ENCODE measurements around the gene CAPSL. TPM values are rescaled to one million over a fixed set of nuclear protein-coding genes. Genes with fewer than 3 reads are reported as not detected.

The CAPSL gene
- total and polyA plus RNA-seq, 11 donors = not detected

DNA sequence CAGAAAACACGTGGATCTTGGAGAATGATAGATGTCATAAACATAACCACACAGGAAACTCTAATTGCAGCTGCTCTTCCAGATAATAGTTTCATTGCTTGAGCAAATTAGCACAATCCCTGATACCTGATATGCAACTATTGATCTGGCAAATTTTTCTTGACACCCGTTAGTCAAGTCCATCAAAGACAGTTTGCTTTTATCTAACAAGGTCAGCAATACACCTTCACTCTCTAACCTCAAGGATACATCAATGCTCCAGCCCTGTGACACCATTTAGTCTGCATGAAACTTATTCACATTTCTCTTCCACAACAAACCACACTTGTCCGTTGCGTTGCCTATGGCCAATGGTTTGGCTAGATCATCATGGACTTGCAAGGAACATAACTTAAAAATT lies 36.1 kb upstream of the CAPSL start:
- DNase-seq = no peak
- Histone ChIP-seq H3K4me3 (no peak overlapping the region), H3K9me3 (peaks cover 0 to 5% (median 0%) of the 10 kb centered on the region in 12 donors), H3K27ac (no peak overlapping the region), H3K4me1 (no peaks in the 10 kb centered on the region), H3K36me3 (no peaks in the 10 kb centered on the region), H3K27me3 (no peaks in the 10 kb centered on the region)
- intact Hi-C loops (cut with DNase I) = no loop called here
- TF ChIP-seq CTCF (IDR thresholded peaks at IDR 0.05) (no peak), POLR2A (IDR thresholded peaks at IDR 0.05) (no peak)
- ATAC-seq = no peak
- WGBS, 4 donors = 69 to 79% (median 74%) methylated on average over 4 of the region's 4 CpGs

DNA sequence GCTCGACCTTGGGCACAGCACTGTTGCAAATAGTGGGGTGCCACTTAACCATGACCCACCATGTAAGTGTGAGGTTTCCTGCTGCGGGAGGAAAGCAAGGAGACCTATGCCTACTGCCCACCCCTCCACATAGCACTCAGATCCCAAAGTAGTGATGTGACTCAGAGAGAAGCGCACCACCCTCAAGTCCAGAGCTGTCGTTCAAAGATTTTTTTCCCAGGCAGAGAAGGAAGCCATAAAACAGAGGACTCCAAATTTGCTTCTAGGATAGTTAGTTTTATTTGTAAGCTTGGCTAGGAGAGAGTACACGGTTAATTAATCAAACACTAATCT lies 33.4 kb upstream of the CAPSL start:
- Histone ChIP-seq H3K36me3 (no peaks in the 10 kb centered on the region), H3K27ac (no peak overlapping the region), H3K27me3 (no peaks in the 10 kb centered on the region), H3K9me3 (peaks cover 0 to 5% (median 0%) of the 10 kb centered on the region in 12 donors), H3K4me3 (no peak overlapping the region), H3K4me1 (no peaks in the 10 kb centered on the region)
- no peak for TF ChIP-seq CTCF (IDR thresholded peaks at IDR 0.05)
- 70 to 79% (median 75%) methylated on average over 5 of the region's 5 CpGs for WGBS, 4 donors
- intact Hi-C loops (cut with DNase I) = no loop called here
- DNase-seq = no peak
- ATAC-seq = no peak

DNA sequence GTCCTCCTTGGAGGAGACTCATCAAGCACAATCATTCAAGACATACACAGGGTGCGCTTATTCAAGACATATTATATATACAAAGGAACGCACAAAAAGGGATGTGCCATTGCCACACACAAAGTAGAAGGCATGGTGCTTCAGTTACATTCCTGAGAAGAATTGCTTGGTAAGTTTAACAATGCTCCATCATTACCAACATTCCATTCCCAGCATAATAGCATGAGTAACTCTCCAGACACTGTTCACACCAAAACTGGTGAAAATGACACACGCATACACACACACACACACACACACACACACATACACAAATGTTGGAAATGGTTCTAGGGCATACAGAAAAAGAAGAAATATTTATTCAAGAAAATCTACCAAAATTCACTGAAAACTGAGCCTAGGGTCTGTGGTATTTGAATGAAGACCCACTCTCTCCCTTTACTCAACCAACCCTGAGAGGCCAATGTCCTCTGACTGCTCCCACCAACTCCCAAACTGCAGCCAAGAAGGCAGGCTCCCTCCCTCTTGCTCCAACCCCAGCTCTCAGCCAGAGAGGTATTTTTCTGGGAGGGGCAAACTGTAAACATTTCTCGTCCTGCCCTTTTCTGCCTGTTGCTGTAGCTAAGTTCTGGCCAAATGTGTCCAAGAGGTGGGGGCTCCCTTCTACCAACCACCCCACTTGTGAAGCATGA lies 32.9 kb upstream of the CAPSL start:
- Histone ChIP-seq H3K36me3 (no peaks in the 10 kb centered on the region), H3K4me1 (no peaks in the 10 kb centered on the region), H3K27me3 (no peaks in the 10 kb centered on the region), H3K4me3 (no peak overlapping the region), H3K27ac (no peak overlapping the region), H3K9me3 (peaks cover 0 to 5% (median 0%) of the 10 kb centered on the region in 12 donors)
- ATAC-seq = no peak
- TF ChIP-seq CTCF (IDR thresholded peaks at IDR 0.05) (no peak), POLR2A (IDR thresholded peaks at IDR 0.05) (no peak)
- intact Hi-C loops (cut with DNase I) = no loop called here
- no peak for DNase-seq
- WGBS, 4 donors = 77 to 88% (median 79%) methylated on average over 4 of the region's 4 CpGs

DNA sequence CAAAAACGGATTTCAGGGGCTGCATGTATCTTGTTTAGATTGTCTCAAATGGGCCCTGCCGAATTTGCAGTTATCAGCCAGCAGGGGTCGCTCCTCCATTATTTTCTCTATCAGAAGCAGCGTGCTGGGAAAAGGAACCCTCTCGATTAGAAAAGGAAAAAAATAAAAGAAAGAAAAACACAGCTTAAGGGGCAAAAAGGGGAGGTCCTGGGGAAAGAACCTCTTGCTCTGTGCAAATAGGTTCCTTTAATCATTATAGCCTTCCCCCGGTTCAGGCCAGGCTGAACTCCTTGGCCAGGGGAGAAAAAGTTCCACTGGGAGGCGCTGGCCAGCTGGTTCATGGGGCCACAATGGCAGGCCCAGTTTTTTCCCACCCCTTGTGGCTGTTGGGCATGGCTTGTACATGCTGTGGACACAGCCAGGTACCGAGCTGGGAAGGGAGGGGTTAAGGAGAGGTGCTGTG lies 25.0 kb upstream of the CAPSL start:
- H3K9me3 ChIP-seq = peaks cover 0 to 8% (median 0%) of the 10 kb centered on the region in 12 donors
- DNase-seq (no peak), ATAC-seq (no peak)
- no peaks in the 10 kb centered on the region for H3K36me3 ChIP-seq
- no peaks in the 10 kb centered on the region for H3K4me1 ChIP-seq
- H3K27ac ChIP-seq = no peak overlapping the region
- 38 to 46% (median 40%) methylated on average over 8 of the region's 8 CpGs for WGBS, 4 donors
- TF ChIP-seq POLR2A (IDR thresholded peaks at IDR 0.05) = no peak
- peak in 2 of 12 donors; percentile 13 to 25 for TF ChIP-seq CTCF (IDR thresholded peaks at IDR 0.05)
- intact Hi-C loops (cut with DNase I) = no loop called here
- H3K4me3 ChIP-seq = no peak overlapping the region
- no peaks in the 10 kb centered on the region for H3K27me3 ChIP-seq
